ENCODE results near the gene SUMF2.
"Not testable (repeated sequence)": the region's sequence is repeated elsewhere in the genome, so short reads cannot be mapped to it uniquely, and the experiment has no call there.

Gene SUMF2

DNA sequence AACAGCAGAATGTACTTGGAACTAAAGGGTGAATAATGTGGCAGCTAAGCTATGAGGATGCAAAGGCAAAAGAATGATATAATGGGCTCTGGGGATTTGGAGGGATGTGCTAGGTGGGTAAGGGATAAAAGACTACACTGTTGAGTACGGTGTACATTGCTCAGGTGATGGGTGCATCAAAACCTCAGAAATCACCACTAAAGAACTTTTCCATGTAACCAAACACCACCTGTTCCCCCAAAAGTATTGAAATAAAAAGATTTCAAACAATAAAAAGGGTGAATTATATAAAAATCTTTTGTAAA lies 43.8 kb downstream of the SUMF2 start:
- DNase-seq = no peak

- DNase-seq = no peak
Observed at GRCh38 chr7:56110611-56111010, 46.5 kb downstream of the SUMF2 start.

DNA sequence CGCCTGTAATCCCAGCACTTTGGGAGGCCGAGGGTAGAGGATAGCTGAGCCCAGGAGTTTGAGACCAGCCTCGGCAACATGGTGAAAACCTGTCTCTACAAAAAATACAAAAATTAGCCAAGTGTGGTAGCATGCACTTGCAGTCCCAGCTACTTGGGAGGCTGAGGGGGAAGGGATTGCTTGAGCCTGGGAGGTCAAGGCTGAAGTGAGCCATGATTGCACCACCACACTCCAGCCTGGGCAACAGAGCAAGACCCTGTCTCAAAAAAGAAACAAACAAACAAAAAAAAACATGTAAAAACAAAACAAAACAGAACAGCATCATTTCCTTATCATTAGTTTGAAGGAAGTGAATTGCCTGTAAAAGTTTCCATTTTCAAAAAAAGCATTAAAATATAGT lies 48.2 kb downstream of the SUMF2 start:
- DNase-seq = not testable (repeated sequence)

DNA sequence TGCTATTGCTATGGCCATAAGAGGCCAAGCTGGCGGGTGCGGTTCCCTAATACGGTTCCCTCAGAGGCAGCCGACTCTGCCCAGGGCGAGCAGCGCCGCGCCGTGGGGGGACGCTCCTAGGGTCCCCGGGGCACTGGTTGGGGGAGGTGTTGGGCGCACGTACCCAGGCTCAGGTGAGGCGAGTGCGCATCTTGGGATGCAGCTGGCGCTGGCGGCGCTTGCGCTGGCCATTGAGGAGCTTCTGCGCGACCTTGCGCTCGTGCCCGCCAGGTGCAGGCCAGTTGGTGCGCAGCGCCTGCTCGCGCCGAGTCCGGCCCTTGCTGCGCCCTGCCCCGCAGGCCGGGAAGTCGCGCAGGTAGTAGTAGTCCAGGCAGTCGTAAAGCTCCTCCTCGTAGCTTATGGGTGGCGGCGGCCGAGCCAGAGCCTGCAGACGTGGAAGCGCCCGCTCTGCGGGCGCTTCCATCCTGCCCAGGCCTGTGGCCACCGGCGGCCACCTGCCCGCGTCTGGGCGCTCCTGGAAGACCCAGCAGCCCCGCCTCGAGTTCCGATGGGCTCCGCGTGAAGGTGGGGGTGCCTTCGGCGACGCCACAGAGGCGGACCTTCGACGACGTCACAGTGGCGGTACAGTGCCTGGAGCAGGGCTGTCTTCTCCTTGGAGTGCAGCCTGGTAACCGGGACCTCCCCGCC lies 51.9 kb downstream of the SUMF2 start, which contains the start of gene NUPR2:
NUPR2 (minus strand) TSS at position 566 of the 687 bp plus-strand sequence; CDS start at position 463, 103 bp downstream.
- no peak for DNase-seq

GRCh38 chr7:56121440-56121839 lies 57.4 kb downstream of the SUMF2 start:
- DNase-seq = no peak

GRCh38 chr7:56124981-56125380 lies 60.9 kb downstream of the SUMF2 start:
- DNase-seq = no peak

DNA sequence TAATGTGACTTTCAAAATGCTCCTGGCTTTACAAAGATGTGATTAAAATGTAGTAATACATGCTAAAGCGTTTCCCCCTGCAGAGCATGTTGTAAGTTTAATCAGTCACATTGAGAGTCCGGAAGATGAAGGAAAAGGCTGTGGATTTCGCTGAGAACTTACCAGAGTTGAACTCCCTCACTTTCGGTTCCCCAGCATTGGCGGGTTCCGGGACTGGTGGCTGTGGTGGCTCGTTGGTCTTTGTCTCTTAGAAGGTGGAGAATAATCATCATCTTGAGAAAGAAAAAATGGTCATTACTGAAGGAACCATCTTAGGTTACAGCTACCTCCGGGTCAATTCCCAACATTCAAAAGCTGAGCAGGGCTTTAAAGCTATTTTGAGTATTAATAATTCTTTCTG lies 61.7 kb downstream of the SUMF2 start:
- DNase-seq = no peak

- no peak for DNase-seq
Observed at GRCh38 chr7:56127241-56127975, 63.3 kb downstream of the SUMF2 start.
